ENCODE results near the gene ZNF576. TPM values are rescaled to one million over a fixed set of nuclear protein-coding genes. Genes with fewer than 3 reads are reported as not detected.
A peak's percentile ranks its signal among the peaks of the same experiment; 100 is the strongest.

The ZNF576 gene
- total RNA-seq, 6 experiments from 2014 or later: 18.1 to 20.8 (median 20.0) TPM

- no peaks in the 10 kb centered on the region for H3K27me3 Mint-ChIP-seq (ENCODE audit: insufficient read depth)
- peaks cover 35% of the 10 kb centered on the region for H3K36me3 Mint-ChIP-seq (ENCODE audit: low read depth)
- H3K27ac Mint-ChIP-seq: peak overlapping the region; percentile 50
- DNase-seq: no peak
- no peaks in the 10 kb centered on the region for H3K9me3 Mint-ChIP-seq
- peaks cover 51% of the 10 kb centered on the region for H3K4me1 Mint-ChIP-seq (ENCODE audit: low read depth)
- H3K4me3 Mint-ChIP-seq: no peak overlapping the region
- TF ChIP-seq CTCF (IDR thresholded peaks at IDR 0.05): no peak
Observed at GRCh38 chr19:43561139-43561970, 35.0 kb upstream of the ZNF576 start.

GRCh38 chr19:43562226-43562697 lies 34.1 kb upstream of the ZNF576 start:
- no peak for DNase-seq
- Mint-ChIP-seq H3K27me3 (ENCODE audit: insufficient read depth) (no peaks in the 10 kb centered on the region), H3K9me3 (no peaks in the 10 kb centered on the region), H3K27ac (peak overlapping the region; percentile 78), H3K36me3 (ENCODE audit: low read depth) (peaks cover 35% of the 10 kb centered on the region), H3K4me3 (no peak overlapping the region), H3K4me1 (ENCODE audit: low read depth) (peaks cover 48% of the 10 kb centered on the region)
- no peak for TF ChIP-seq CTCF (IDR thresholded peaks at IDR 0.05)

- Mint-ChIP-seq H3K27ac (peak overlapping the region; percentile 78), H3K36me3 (ENCODE audit: low read depth) (peaks cover 35% of the 10 kb centered on the region), H3K4me3 (no peak overlapping the region), H3K27me3 (ENCODE audit: insufficient read depth) (no peaks in the 10 kb centered on the region), H3K9me3 (no peaks in the 10 kb centered on the region), H3K4me1 (ENCODE audit: low read depth) (peaks cover 43% of the 10 kb centered on the region)
- TF ChIP-seq CTCF (IDR thresholded peaks at IDR 0.05): no peak
- peak; percentile 78 for DNase-seq
Observed at GRCh38 chr19:43562698-43563241, 33.6 kb upstream of the ZNF576 start.

GRCh38 chr19:43563816-43564457 lies 32.5 kb upstream of the ZNF576 start:
- H3K9me3 Mint-ChIP-seq: no peaks in the 10 kb centered on the region
- H3K27ac Mint-ChIP-seq: peak overlapping the region; percentile 78
- peaks cover 38% of the 10 kb centered on the region for H3K4me1 Mint-ChIP-seq (ENCODE audit: low read depth)
- no peaks in the 10 kb centered on the region for H3K27me3 Mint-ChIP-seq (ENCODE audit: insufficient read depth)
- no peak overlapping the region for H3K4me3 Mint-ChIP-seq
- no peak for DNase-seq
- peaks cover 35% of the 10 kb centered on the region for H3K36me3 Mint-ChIP-seq (ENCODE audit: low read depth)
- no peak for TF ChIP-seq CTCF (IDR thresholded peaks at IDR 0.05)

GRCh38 chr19:43564800-43565199 lies 31.6 kb upstream of the ZNF576 start:
- Mint-ChIP-seq H3K36me3 (ENCODE audit: low read depth) (peaks cover 35% of the 10 kb centered on the region), H3K27ac (no peak overlapping the region), H3K9me3 (no peaks in the 10 kb centered on the region), H3K27me3 (ENCODE audit: insufficient read depth) (no peaks in the 10 kb centered on the region), H3K4me1 (ENCODE audit: low read depth) (peaks cover 39% of the 10 kb centered on the region), H3K4me3 (no peak overlapping the region)
- no peak for DNase-seq
- no peak for TF ChIP-seq CTCF (IDR thresholded peaks at IDR 0.05)

Data from HFFc6 (cell line).